Measurements from ENCODE around the gene AFF2. TPM values are rescaled to one million over a fixed set of nuclear protein-coding genes. Genes with fewer than 3 reads are reported as not detected.

Gene AFF2
- total and polyA plus RNA-seq, 2 donors from 2014 or later = 0.09 to 5.7 TPM

GRCh38 chrX:148771440-148771839, 271.0 kb downstream of the AFF2 start:
- H3K4me3 ChIP-seq (ENCODE audit: low read length in 3 of 3) = no peak overlapping the region
- intact Hi-C loops (cut with DNase I) = no loop called here
- FAIRE-seq = no peak

GRCh38 chrX:148774276-148774675, 273.9 kb downstream of the AFF2 start:
- peak; percentile 21 for FAIRE-seq
- intact Hi-C loops (cut with DNase I) = no loop called here
- DNase-seq = no peak
- no peak overlapping the region for H3K9ac ChIP-seq (ENCODE audit: low read length in 3 of 3)
- no peak overlapping the region for H3K27ac ChIP-seq (ENCODE audit: low read depth in 2 of 2, low read length in 2 of 2)
- TF ChIP-seq CTCF (IDR thresholded peaks at IDR 0.05; ENCODE audit: borderline replicate concordance, extremely low read depth, insufficient read depth) = no peak
- no peaks in the 10 kb centered on the region for H3K36me3 ChIP-seq (ENCODE audit: control insufficient read depth in 2 of 3, insufficient read depth in 3 of 3, low read length in 3 of 3)
- H3K27me3 ChIP-seq (ENCODE audit: control insufficient read depth, insufficient read depth, low read length) = no peaks in the 10 kb centered on the region
- H3K9me3 ChIP-seq (ENCODE audit: control insufficient read depth in 2 of 3, insufficient read depth in 1 of 3, low read length in 3 of 3) = no peaks in the 10 kb centered on the region
- no peaks in the 10 kb centered on the region for H3K4me1 ChIP-seq (ENCODE audit: control insufficient read depth in 2 of 3, insufficient read depth in 2 of 3, low read depth in 1 of 3, low read length in 3 of 3)
- H3K4me3 ChIP-seq (ENCODE audit: low read length in 3 of 3) = no peak overlapping the region

More at GRCh38 chrX:148771440-148771839, 271.0 kb downstream of the AFF2 start:
- Histone ChIP-seq H3K9me3 (ENCODE audit: control insufficient read depth in 2 of 3, insufficient read depth in 1 of 3, low read length in 3 of 3) (no peaks in the 10 kb centered on the region), H3K36me3 (ENCODE audit: control insufficient read depth in 2 of 3, insufficient read depth in 3 of 3, low read length in 3 of 3) (no peaks in the 10 kb centered on the region), H3K27me3 (ENCODE audit: control insufficient read depth, insufficient read depth, low read length) (no peaks in the 10 kb centered on the region), H3K9ac (ENCODE audit: low read length in 3 of 3) (no peak overlapping the region), H3K27ac (ENCODE audit: low read depth in 2 of 2, low read length in 2 of 2) (no peak overlapping the region), H3K4me1 (ENCODE audit: control insufficient read depth in 2 of 3, insufficient read depth in 2 of 3, low read depth in 1 of 3, low read length in 3 of 3) (no peaks in the 10 kb centered on the region)
- no peak for TF ChIP-seq CTCF (IDR thresholded peaks at IDR 0.05; ENCODE audit: borderline replicate concordance, extremely low read depth, insufficient read depth)
- no peak for DNase-seq

- intact Hi-C loops (cut with DNase I) = no loop called here
- no peak for TF ChIP-seq CTCF (IDR thresholded peaks at IDR 0.05; ENCODE audit: borderline replicate concordance, extremely low read depth, insufficient read depth)
- Histone ChIP-seq H3K4me3 (ENCODE audit: low read length in 3 of 3) (no peak overlapping the region), H3K27me3 (ENCODE audit: control insufficient read depth, insufficient read depth, low read length) (no peaks in the 10 kb centered on the region), H3K9me3 (ENCODE audit: control insufficient read depth in 2 of 3, insufficient read depth in 1 of 3, low read length in 3 of 3) (no peaks in the 10 kb centered on the region), H3K27ac (ENCODE audit: low read depth in 2 of 2, low read length in 2 of 2) (no peak overlapping the region), H3K9ac (ENCODE audit: low read length in 3 of 3) (no peak overlapping the region), H3K36me3 (ENCODE audit: control insufficient read depth in 2 of 3, insufficient read depth in 3 of 3, low read length in 3 of 3) (no peaks in the 10 kb centered on the region), H3K4me1 (ENCODE audit: control insufficient read depth in 2 of 3, insufficient read depth in 2 of 3, low read depth in 1 of 3, low read length in 3 of 3) (no peaks in the 10 kb centered on the region)
- FAIRE-seq (no peak), DNase-seq (no peak)
Observed at GRCh38 chrX:148784137-148784536, 283.7 kb downstream of the AFF2 start.

- Histone ChIP-seq H3K27me3 (ENCODE audit: control insufficient read depth, insufficient read depth, low read length) (no peaks in the 10 kb centered on the region), H3K4me3 (ENCODE audit: low read length in 3 of 3) (no peak overlapping the region), H3K4me1 (ENCODE audit: control insufficient read depth in 2 of 3, insufficient read depth in 2 of 3, low read depth in 1 of 3, low read length in 3 of 3) (no peaks in the 10 kb centered on the region), H3K27ac (ENCODE audit: low read depth in 2 of 2, low read length in 2 of 2) (no peak overlapping the region), H3K9ac (ENCODE audit: low read length in 3 of 3) (no peak overlapping the region), H3K9me3 (ENCODE audit: control insufficient read depth in 2 of 3, insufficient read depth in 1 of 3, low read length in 3 of 3) (no peaks in the 10 kb centered on the region), H3K36me3 (ENCODE audit: control insufficient read depth in 2 of 3, insufficient read depth in 3 of 3, low read length in 3 of 3) (no peaks in the 10 kb centered on the region)
- intact Hi-C loops (cut with DNase I) = no loop called here
- no peak for TF ChIP-seq CTCF (IDR thresholded peaks at IDR 0.05; ENCODE audit: borderline replicate concordance, extremely low read depth, insufficient read depth)
- DNase-seq = no peak
- FAIRE-seq = no peak
Observed at GRCh38 chrX:148784856-148785255, 284.4 kb downstream of the AFF2 start.
